Measurements from ENCODE around the gene GPRC5A. TPM values are rescaled to one million over a fixed set of nuclear protein-coding genes. Genes with fewer than 3 reads are reported as not detected.

The GPRC5A gene
- total and polyA plus RNA-seq, 9 donors = 0.90 to 5.9 (median 1.7) TPM

GRCh38 chr12:12936983-12937491 is 45.7 kb downstream of the GPRC5A start:
- no peaks in the 10 kb centered on the region for H3K36me3 ChIP-seq (ENCODE audit: control insufficient read depth, insufficient read depth, low read length)
- no peaks in the 10 kb centered on the region for H3K27me3 ChIP-seq (ENCODE audit: control insufficient read depth, insufficient read depth, low read length)
- no peaks in the 10 kb centered on the region for H3K9me3 ChIP-seq (replicated peaks; ENCODE audit: control insufficient read depth, low read depth, low read length)
- no peak overlapping the region for H3K4me3 ChIP-seq (ENCODE audit: low read length)
- no peak for DNase-seq
- H3K4me1 ChIP-seq (ENCODE audit: control insufficient read depth, insufficient read depth, low read length) = no peaks in the 10 kb centered on the region
- H3K27ac ChIP-seq (ENCODE audit: low read length) = no peak overlapping the region
- WGBS (ENCODE audit: insufficient coverage) = 94% methylated on average over 8 of the region's 11 CpGs

- H3K36me3 ChIP-seq (ENCODE audit: control insufficient read depth, insufficient read depth, low read length) = no peaks in the 10 kb centered on the region
- no peaks in the 10 kb centered on the region for H3K27me3 ChIP-seq (ENCODE audit: control insufficient read depth, insufficient read depth, low read length)
- no peaks in the 10 kb centered on the region for H3K4me1 ChIP-seq (ENCODE audit: control insufficient read depth, insufficient read depth, low read length)
- 72% methylated on average over 4 of the region's 5 CpGs for WGBS (ENCODE audit: insufficient coverage)
- H3K9me3 ChIP-seq (replicated peaks; ENCODE audit: control insufficient read depth, low read depth, low read length) = no peaks in the 10 kb centered on the region
- no peak overlapping the region for H3K27ac ChIP-seq (ENCODE audit: low read length)
- DNase-seq = no peak
- H3K4me3 ChIP-seq (ENCODE audit: low read length) = no peak overlapping the region
Observed at GRCh38 chr12:12938541-12938940, 47.2 kb downstream of the GPRC5A start.

- peaks cover 2% of the 10 kb centered on the region for H3K4me1 ChIP-seq (ENCODE audit: control insufficient read depth, insufficient read depth, low read length)
- no peaks in the 10 kb centered on the region for H3K9me3 ChIP-seq (replicated peaks; ENCODE audit: control insufficient read depth, low read depth, low read length)
- H3K27ac ChIP-seq (ENCODE audit: low read length) = no peak overlapping the region
- no peaks in the 10 kb centered on the region for H3K27me3 ChIP-seq (ENCODE audit: control insufficient read depth, insufficient read depth, low read length)
- no CpG with 5 or more reads among the region's 1 CpG for WGBS (ENCODE audit: insufficient coverage)
- no peak for DNase-seq
- H3K36me3 ChIP-seq (ENCODE audit: control insufficient read depth, insufficient read depth, low read length) = no peaks in the 10 kb centered on the region
- H3K4me3 ChIP-seq (ENCODE audit: low read length) = no peak overlapping the region
Observed at GRCh38 chr12:12939888-12940287, 48.5 kb downstream of the GPRC5A start.

- 100% methylated on average over 2 of the region's 10 CpGs for WGBS (ENCODE audit: insufficient coverage)
- Histone ChIP-seq H3K4me1 (ENCODE audit: control insufficient read depth, insufficient read depth, low read length) (peaks cover 2% of the 10 kb centered on the region), H3K9me3 (replicated peaks; ENCODE audit: control insufficient read depth, low read depth, low read length) (no peaks in the 10 kb centered on the region), H3K27me3 (ENCODE audit: control insufficient read depth, insufficient read depth, low read length) (no peaks in the 10 kb centered on the region), H3K27ac (ENCODE audit: low read length) (no peak overlapping the region), H3K36me3 (ENCODE audit: control insufficient read depth, insufficient read depth, low read length) (no peaks in the 10 kb centered on the region), H3K4me3 (ENCODE audit: low read length) (no peak overlapping the region)
- no peak for DNase-seq
Observed at GRCh38 chr12:12941450-12942350, 50.3 kb downstream of the GPRC5A start.

- DNase-seq = peak; percentile 92
- Histone ChIP-seq H3K27ac (ENCODE audit: low read length) (no peak overlapping the region), H3K4me1 (ENCODE audit: control insufficient read depth, insufficient read depth, low read length) (peaks cover 2% of the 10 kb centered on the region), H3K4me3 (ENCODE audit: low read length) (no peak overlapping the region), H3K36me3 (ENCODE audit: control insufficient read depth, insufficient read depth, low read length) (no peaks in the 10 kb centered on the region), H3K27me3 (ENCODE audit: control insufficient read depth, insufficient read depth, low read length) (no peaks in the 10 kb centered on the region), H3K9me3 (replicated peaks; ENCODE audit: control insufficient read depth, low read depth, low read length) (no peaks in the 10 kb centered on the region)
- 79% methylated on average over 3 of the region's 8 CpGs for WGBS (ENCODE audit: insufficient coverage)
Observed at GRCh38 chr12:12943586-12944260, 52.4 kb downstream of the GPRC5A start.

GRCh38 chr12:12945591-12945990 is 54.2 kb downstream of the GPRC5A start:
- no peaks in the 10 kb centered on the region for H3K27me3 ChIP-seq (ENCODE audit: control insufficient read depth, insufficient read depth, low read length)
- no peak overlapping the region for H3K4me3 ChIP-seq (ENCODE audit: low read length)
- no peak for DNase-seq
- H3K9me3 ChIP-seq (replicated peaks; ENCODE audit: control insufficient read depth, low read depth, low read length) = no peaks in the 10 kb centered on the region
- peaks cover 2% of the 10 kb centered on the region for H3K4me1 ChIP-seq (ENCODE audit: control insufficient read depth, insufficient read depth, low read length)
- no peaks in the 10 kb centered on the region for H3K36me3 ChIP-seq (ENCODE audit: control insufficient read depth, insufficient read depth, low read length)
- H3K27ac ChIP-seq (ENCODE audit: low read length) = no peak overlapping the region

GRCh38 chr12:12946686-12947355 is 55.5 kb downstream of the GPRC5A start:
- no peak for DNase-seq
- H3K27ac ChIP-seq (ENCODE audit: low read length) = no peak overlapping the region
- H3K4me1 ChIP-seq (ENCODE audit: control insufficient read depth, insufficient read depth, low read length) = peaks cover 2% of the 10 kb centered on the region
- H3K9me3 ChIP-seq (replicated peaks; ENCODE audit: control insufficient read depth, low read depth, low read length) = no peaks in the 10 kb centered on the region
- H3K36me3 ChIP-seq (ENCODE audit: control insufficient read depth, insufficient read depth, low read length) = no peaks in the 10 kb centered on the region
- WGBS (ENCODE audit: insufficient coverage) = no CpG with 5 or more reads among the region's 7 CpGs
- no peak overlapping the region for H3K4me3 ChIP-seq (ENCODE audit: low read length)
- H3K27me3 ChIP-seq (ENCODE audit: control insufficient read depth, insufficient read depth, low read length) = no peaks in the 10 kb centered on the region

- H3K27ac ChIP-seq (ENCODE audit: low read length) = no peak overlapping the region
- no peaks in the 10 kb centered on the region for H3K36me3 ChIP-seq (ENCODE audit: control insufficient read depth, insufficient read depth, low read length)
- no peak overlapping the region for H3K4me3 ChIP-seq (ENCODE audit: low read length)
- peaks cover 2% of the 10 kb centered on the region for H3K4me1 ChIP-seq (ENCODE audit: control insufficient read depth, insufficient read depth, low read length)
- no CpG with 5 or more reads among the region's 4 CpGs for WGBS (ENCODE audit: insufficient coverage)
- DNase-seq = peak; percentile 32
- H3K27me3 ChIP-seq (ENCODE audit: control insufficient read depth, insufficient read depth, low read length) = no peaks in the 10 kb centered on the region
- no peaks in the 10 kb centered on the region for H3K9me3 ChIP-seq (replicated peaks; ENCODE audit: control insufficient read depth, low read depth, low read length)
Observed at GRCh38 chr12:12947902-12948301, 56.5 kb downstream of the GPRC5A start.

GRCh38 chr12:12951504-12951903 is 60.1 kb downstream of the GPRC5A start:
- Histone ChIP-seq H3K4me3 (ENCODE audit: low read length) (no peak overlapping the region), H3K36me3 (ENCODE audit: control insufficient read depth, insufficient read depth, low read length) (no peaks in the 10 kb centered on the region), H3K27me3 (ENCODE audit: control insufficient read depth, insufficient read depth, low read length) (no peaks in the 10 kb centered on the region), H3K4me1 (ENCODE audit: control insufficient read depth, insufficient read depth, low read length) (no peaks in the 10 kb centered on the region), H3K27ac (ENCODE audit: low read length) (no peak overlapping the region), H3K9me3 (replicated peaks; ENCODE audit: control insufficient read depth, low read depth, low read length) (no peaks in the 10 kb centered on the region)
- no peak for DNase-seq
- WGBS (ENCODE audit: insufficient coverage) = no CpG with 5 or more reads among the region's 1 CpG

GRCh38 chr12:12952036-12952435 is 60.7 kb downstream of the GPRC5A start, which contains the start of gene GPRC5D:
GPRC5D (minus strand) TSS chr12:12952170; CDS start chr12:12950384, 1,786 bp downstream.
- Histone ChIP-seq H3K9me3 (replicated peaks; ENCODE audit: control insufficient read depth, low read depth, low read length) (no peaks in the 10 kb centered on the region), H3K36me3 (ENCODE audit: control insufficient read depth, insufficient read depth, low read length) (no peaks in the 10 kb centered on the region), H3K27ac (ENCODE audit: low read length) (no peak within 1 kb of the TSS), H3K27me3 (ENCODE audit: control insufficient read depth, insufficient read depth, low read length) (no peaks in the 10 kb centered on the region), H3K4me1 (ENCODE audit: control insufficient read depth, insufficient read depth, low read length) (no peaks in the 10 kb centered on the region), H3K4me3 (ENCODE audit: low read length) (no peak within 1 kb of the TSS)
- DNase-seq = no peak
- WGBS (ENCODE audit: insufficient coverage) = no CpG with 5 or more reads among the region's 6 CpGs
